ENCODE results near the gene KIAA1755.

DNA sequence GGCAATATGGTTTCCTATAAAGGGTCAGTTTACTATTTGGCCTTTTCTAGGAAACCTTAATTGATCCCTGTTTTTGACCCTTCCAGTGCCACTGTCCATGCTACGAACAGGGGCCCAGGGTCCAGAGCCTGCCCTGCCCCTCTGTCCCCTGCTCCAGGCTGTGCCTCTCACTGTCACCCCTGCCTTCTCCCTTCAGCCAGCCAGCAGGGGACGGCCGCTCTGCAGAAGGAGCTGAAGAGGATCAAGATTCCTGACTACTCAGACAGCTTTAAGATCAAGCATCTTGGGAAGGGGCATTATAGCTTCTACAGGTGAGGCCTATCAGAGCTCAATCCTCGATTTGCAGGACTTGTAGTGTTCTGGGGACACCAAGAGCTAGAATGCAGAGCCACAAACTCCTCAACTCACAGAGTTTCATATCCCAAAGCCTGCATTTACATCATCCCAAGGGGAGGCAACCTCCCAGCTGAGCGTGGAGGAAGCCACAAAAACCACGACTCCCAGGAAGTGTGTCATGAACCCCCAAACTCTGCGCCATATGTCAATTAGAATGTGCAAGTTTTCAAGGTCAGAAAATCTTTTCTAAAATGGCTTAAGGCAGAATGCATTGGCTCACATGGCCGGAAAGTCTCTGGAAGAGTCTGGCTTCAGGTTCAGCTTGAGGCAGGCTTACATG lies 47.0 kb upstream of the KIAA1755 start:
- TF ChIP-seq EP300 (IDR thresholded peaks at IDR 0.05; ENCODE audit: low read length) (no peak), ILK (tag; IDR thresholded peaks at IDR 0.05; ENCODE audit: borderline replicate concordance, low read depth) (no peak), E2F6 (IDR thresholded peaks at IDR 0.05; ENCODE audit: borderline replicate concordance in 1 of 2, extremely low read depth in 1 of 2, insufficient read depth in 1 of 2, insufficient read length in 1 of 2, low read depth in 1 of 2, low read length in 1 of 2, poor library complexity in 1 of 2, severe bottlenecking in 1 of 2) (no peak), ZNF507 (tag; conservative IDR thresholded peaks at IDR 0.05) (no peak), MYC (IDR thresholded peaks at IDR 0.05; ENCODE audit: low read depth, low read length) (no peak), MYC (CRISPR knock-in tag; IDR thresholded peaks at IDR 0.05; ENCODE audit: borderline replicate concordance, low read depth) (no peak), ZNF740 (CRISPR knock-in tag; IDR thresholded peaks at IDR 0.05) (no peak), ZNF740 (tag; IDR thresholded peaks at IDR 0.05) (no peak), JUNB (CRISPR knock-in tag; conservative IDR thresholded peaks at IDR 0.05) (no peak), CTCF (IDR thresholded peaks at IDR 0.05 in 2 of 3, conservative IDR thresholded peaks at IDR 0.05 in 1 of 3; ENCODE audit: insufficient read depth in 2 of 3, low read depth in 1 of 3, low read length in 3 of 3) (no peak)
- TF ChIP-seq, protein P1, sequence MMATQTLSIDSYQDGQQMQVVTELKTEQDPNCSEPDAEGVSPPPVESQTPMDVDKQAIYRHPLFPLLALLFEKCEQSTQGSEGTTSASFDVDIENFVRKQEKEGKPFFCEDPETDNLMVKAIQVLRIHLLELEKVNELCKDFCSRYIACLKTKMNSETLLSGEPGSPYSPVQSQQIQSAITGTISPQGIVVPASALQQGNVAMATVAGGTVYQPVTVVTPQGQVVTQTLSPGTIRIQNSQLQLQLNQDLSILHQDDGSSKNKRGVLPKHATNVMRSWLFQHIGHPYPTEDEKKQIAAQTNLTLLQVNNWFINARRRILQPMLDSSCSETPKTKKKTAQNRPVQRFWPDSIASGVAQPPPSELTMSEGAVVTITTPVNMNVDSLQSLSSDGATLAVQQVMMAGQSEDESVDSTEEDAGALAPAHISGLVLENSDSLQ (IDR thresholded peaks at IDR 0.05): no peak

Data from K562 (cell line).